Fibroblast of lung (primary cell): Measurements from ENCODE around the gene ZNF792. TPM values are rescaled to one million over a fixed set of nuclear protein-coding genes. Genes with fewer than 3 reads are reported as not detected.

Source experiments
- DNase-seq, 2 donors: peaks; one replicate each; pipeline versions ENCODE4 v3.0.0 to v3.0.0-alpha.2; 2010; ENCODE audit warnings: low read depth in 2 of 2
- H2AFZ ChIP-seq: 2 replicates; pipeline ENCODE4 v1.5.1; 2012; ENCODE audit warnings: low read length, control low read depth, inconsistent platforms
- H3K27ac ChIP-seq: 2 replicates; pipeline ENCODE4 v1.5.1; 2011; ENCODE audit warnings: low read length, control low read depth; ENCODE audit not compliant: insufficient read depth
- H3K27me3 ChIP-seq: 2 replicates; pipeline ENCODE4 v1.5.1; 2011; ENCODE audit warnings: mild to moderate bottlenecking, low read length; ENCODE audit not compliant: control insufficient read depth, insufficient read depth
- H3K36me3 ChIP-seq: 2 replicates; pipeline ENCODE4 v1.5.1; 2011; ENCODE audit warnings: low read length; ENCODE audit not compliant: control insufficient read depth, insufficient read depth
- H3K4me1 ChIP-seq: 2 replicates; pipeline ENCODE4 v1.5.1; 2011; ENCODE audit warnings: low read length; ENCODE audit not compliant: control insufficient read depth, insufficient read depth; ENCODE audit errors: extremely low read depth
- H3K4me2 ChIP-seq: 2 replicates; pipeline ENCODE4 v1.5.1; 2011; ENCODE audit warnings: low read length, control low read depth; ENCODE audit not compliant: insufficient read depth; ENCODE audit errors: extremely low read depth
- H3K4me3 ChIP-seq, 4 experiments: fragments of 200-600 bp in 1 of 4; sonication (generic) in 1 of 4; replicated peaks in 1 of 4; 2 replicates each; pipeline ENCODE4 v1.5.1; 2011 to 2016; ENCODE audit warnings: low read length in 4 of 4, low read depth in 3 of 4, mild to moderate bottlenecking in 3 of 4, control low read depth in 2 of 4, inconsistent platforms in 1 of 4, mixed read lengths in 1 of 4; ENCODE audit not compliant: insufficient read depth in 1 of 4; ENCODE audit errors: control extremely low read depth in 1 of 4
- H3K79me2 ChIP-seq: 2 replicates; pipeline ENCODE4 v1.5.1; 2012; ENCODE audit warnings: mild to moderate bottlenecking, low read length, inconsistent platforms; ENCODE audit not compliant: control insufficient read depth, insufficient read depth
- H3K9ac ChIP-seq: 2 replicates; pipeline ENCODE4 v1.5.1; 2011; ENCODE audit warnings: mild to moderate bottlenecking, low read length, control low read depth; ENCODE audit not compliant: insufficient read depth
- H3K9me3 ChIP-seq: 2 replicates; pipeline ENCODE4 v1.5.1; 2012; ENCODE audit warnings: low read depth, low read length; ENCODE audit not compliant: control insufficient read depth, insufficient read depth
- H4K20me1 ChIP-seq: 2 replicates; pipeline ENCODE4 v1.5.1; 2011; ENCODE audit warnings: low read length; ENCODE audit not compliant: control insufficient read depth, insufficient read depth; ENCODE audit errors: extremely low read depth
- CTCF ChIP-seq, 2 donors: IDR thresholded peaks in 1 of 2; conservative IDR thresholded peaks in 1 of 2; 1 replicate in 1 of 2; 2 replicates in 1 of 2; pipeline ENCODE4 v1.5.1; 2011 to 2012; ENCODE audit warnings: low read length in 2 of 2, control low read depth in 1 of 2, inconsistent platforms in 1 of 2, low read depth in 1 of 2, mild to moderate bottlenecking in 1 of 2
- EZH2 ChIP-seq: IDR thresholded peaks from 2 replicates; pipeline ENCODE4 v1.5.1; 2012; ENCODE audit warnings: low read length, control low read depth, mild to moderate bottlenecking; ENCODE audit errors: missing control alignments
- polyA plus RNA-seq, 2 donors: library from polyadenylated mRNA; depleted of rRNA in 1 of 2; stranded (reverse) in 1 of 2; unstranded in 1 of 2; fragments of >200 nt; gene quantifications; 2 replicates each; pipeline ENCODE4 v1.2.1, GENCODE V29; 2011 to 2012; ENCODE audit warnings: missing spikeins in 1 of 2
- total RNA-seq: library from RNA; depleted of rRNA; stranded (reverse); fragments of >200 nt; gene quantifications from 2 replicates; pipeline ENCODE4 v1.2.1, GENCODE V29; 2014

The ZNF792 gene
- total and polyA plus RNA-seq, 2 donors (not counting 1 experiment from before 2014, with no cell fraction given) = 1.7 to 5.0 TPM

GRCh38 chr19:34991542-34992333 lies 27.7 kb upstream of the ZNF792 start:
- H2AFZ ChIP-seq = no peak overlapping the region
- no peak overlapping the region for H3K4me2 ChIP-seq
- no peaks in the 10 kb centered on the region for H4K20me1 ChIP-seq
- no peaks in the 10 kb centered on the region for H3K27me3 ChIP-seq
- no peak overlapping the region for H3K27ac ChIP-seq
- H3K79me2 ChIP-seq = no peaks in the 10 kb centered on the region
- no peaks in the 10 kb centered on the region for H3K36me3 ChIP-seq
- H3K4me3 ChIP-seq = no peak overlapping the region
- TF ChIP-seq CTCF (conservative IDR thresholded peaks at IDR 0.05 in 1 of 2, IDR thresholded peaks at IDR 0.05 in 1 of 2; ENCODE audit: low read depth in 1 of 2, low read length in 2 of 2) (no peak), EZH2 (no peak)
- H3K9ac ChIP-seq = no peak overlapping the region
- H3K4me1 ChIP-seq = no peaks in the 10 kb centered on the region
- no peaks in the 10 kb centered on the region for H3K9me3 ChIP-seq
- no peak for DNase-seq

GRCh38 chr19:34990578-34991192 lies 26.7 kb upstream of the ZNF792 start:
- H3K4me3 ChIP-seq = no peak overlapping the region
- H2AFZ ChIP-seq = no peak overlapping the region
- H3K27ac ChIP-seq = no peak overlapping the region
- TF ChIP-seq EZH2 (no peak), CTCF (conservative IDR thresholded peaks at IDR 0.05 in 1 of 2, IDR thresholded peaks at IDR 0.05 in 1 of 2; ENCODE audit: low read depth in 1 of 2, low read length in 2 of 2) (no peak)
- H3K4me2 ChIP-seq = no peak overlapping the region
- H3K79me2 ChIP-seq = no peaks in the 10 kb centered on the region
- no peaks in the 10 kb centered on the region for H3K36me3 ChIP-seq
- H3K4me1 ChIP-seq = no peaks in the 10 kb centered on the region
- DNase-seq = no peak
- H4K20me1 ChIP-seq = no peaks in the 10 kb centered on the region
- no peaks in the 10 kb centered on the region for H3K27me3 ChIP-seq
- H3K9ac ChIP-seq = no peak overlapping the region
- no peaks in the 10 kb centered on the region for H3K9me3 ChIP-seq

GRCh38 chr19:34989298-34989697 lies 25.3 kb upstream of the ZNF792 start:
- Histone ChIP-seq H3K27ac (no peak overlapping the region), H3K9me3 (no peaks in the 10 kb centered on the region), H4K20me1 (no peaks in the 10 kb centered on the region), H3K36me3 (no peaks in the 10 kb centered on the region), H3K4me1 (no peaks in the 10 kb centered on the region), H3K4me2 (no peak overlapping the region), H3K9ac (no peak overlapping the region), H3K27me3 (no peaks in the 10 kb centered on the region), H3K79me2 (no peaks in the 10 kb centered on the region), H2AFZ (no peak overlapping the region), H3K4me3 (no peak overlapping the region)
- TF ChIP-seq CTCF (conservative IDR thresholded peaks at IDR 0.05 in 1 of 2, IDR thresholded peaks at IDR 0.05 in 1 of 2; ENCODE audit: low read depth in 1 of 2, low read length in 2 of 2) (no peak), EZH2 (no peak)
- DNase-seq = no peak
